Adrenal gland (tissue), 12 donors: ENCODE measurements around the gene HDHD5. TPM values are rescaled to one million over a fixed set of nuclear protein-coding genes. Genes with fewer than 3 reads are reported as not detected.

Source experiments
- DNase-seq, 7 donors: peaks; one replicate each; pipeline ENCODE4 v3.0.0-alpha.2; 2019 to 2020
- H3K27ac ChIP-seq, 5 donors: fragments of 200-600 bp; sonication (generic) in 4 of 5; 1 replicate in 3 of 5; 2 replicates in 2 of 5; pipeline versions ENCODE4 v1.5.1 to v1.8.0; 2016 to 2020; ENCODE audit warnings: mild to moderate bottlenecking in 1 of 5
- H3K27me3 ChIP-seq: fragments of 200-600 bp; 2 replicates; pipeline ENCODE4 v1.8.0; 2021
- H3K36me3 ChIP-seq, 2 donors: fragments of 200-600 bp; replicated peaks in 1 of 2; 1 replicate in 1 of 2; 2 replicates in 1 of 2; pipeline versions ENCODE4 v1.5.1 to v1.8.0; 2018 to 2022
- H3K4me1 ChIP-seq, 2 donors: fragments of 200-600 bp; replicated peaks in 1 of 2; 1 replicate in 1 of 2; 2 replicates in 1 of 2; pipeline versions ENCODE4 v1.5.1 to v1.8.0; 2018 to 2021
- H3K4me3 ChIP-seq, 4 donors: fragments of 200-600 bp; sonication (generic) in 3 of 4; one replicate each; pipeline ENCODE4 v1.5.1; 2016 to 2018
- H3K9me3 ChIP-seq, 3 donors: fragments of 200-600 bp; sonication (generic) in 1 of 3; replicated peaks in 1 of 3; 1 replicate in 2 of 3; 2 replicates in 1 of 3; pipeline versions ENCODE4 v1.5.1 to v1.8.0; 2016 to 2021
- CTCF ChIP-seq, 6 experiments: fragments of 450-650 bp in 4 of 6; fragments of 200-600 bp in 2 of 6; sonication (generic) in 1 of 6; IDR thresholded peaks; 1 replicate in 5 of 6; 2 replicates in 1 of 6; pipeline versions ENCODE4 v1.5.1 to v1.8.0; 2016 to 2021; ENCODE audit warnings: antibody characterized with exemption in 6 of 6, mild to moderate bottlenecking in 2 of 6, moderate library complexity in 1 of 6
- POLR2A ChIP-seq, 2 donors: fragments of 450-650 bp; IDR thresholded peaks; one replicate each; pipeline ENCODE4 v1.6.1; 2017; ENCODE audit warnings: antibody characterized with exemption in 2 of 2, mild to moderate bottlenecking in 2 of 2, moderate library complexity in 1 of 2
- WGBS, 4 donors: extraction: QIAGEN DNeasy Blood & Tissue Kit in 2 of 4; methylation state at CpG; one replicate each; pipeline versions ENCODE4 v1.1.5 to v1.1.7; 2013 to 2017; 5-methylcytosine and 5-hydroxymethylcytosine counted together
- intact Hi-C, 2 donors: fragments of 100-400 bp; cut with DNase I; formaldehyde crosslinking; loops; one replicate each; pipeline versions ENCODE4 v1.14.1 to v1.15.0; 2022 to 2023
- polyA plus RNA-seq, 3 donors: library from polyadenylated mRNA; stranded (reverse); fragments of 200-250 nt in 2 of 3; fragments of 350-450 nt in 1 of 3; fragmentation: Illumina TruSeq in 1 of 3; extraction: RNeasy Lipid Tissue Mini Kit (QIAGEN cat#74804) in 1 of 3; gene quantifications; one replicate each; pipeline ENCODE4 v1.2.3, GENCODE V29; 2013 to 2014
- total RNA-seq, 9 donors: library from RNA; depleted of rRNA in 4 of 9; stranded (reverse); fragments of >200 nt in 4 of 9; fragments of 120-200 nt in 1 of 9; fragmentation: NEBNext Ultra II Directional in 1 of 9; extraction: Animal tissue kit (Norgen Biotek cat#: 25700) in 1 of 9; gene quantifications; one replicate each; pipeline versions ENCODE4 v1.1.0 to v1.2.4, GENCODE V29; 2013 to 2023
- donor health status: healthy with polysubstance abuse.
- donor health status: Bipolar disorder and iron deficiency.
- donor health status: DM: yes; HTN: yes; CAD: no.
- donor health status: DM: no; HTN: no; CAD: no.
- donor health status: DM: no; HTN: no; CAD: no.
- donor health status: DM: yes; HTN: yes; CAD: no.

HDHD5 gene
- total and polyA plus RNA-seq, 12 donors, result 21.9 to 60.8 (median 43.2) TPM

- 16 to 26% (median 22%) methylated on average over 11 to 20 of the region's 20 CpGs for WGBS, 4 donors
- Histone ChIP-seq H3K4me3 (peak overlapping the region in 1 of 4 donors; percentile 41), H3K4me1 (no peaks in the 10 kb centered on the region), H3K27me3 (no peaks in the 10 kb centered on the region), H3K9me3 (no peaks in the 10 kb centered on the region), H3K36me3 (no peaks in the 10 kb centered on the region), H3K27ac (peak overlapping the region in 2 of 5 donors; percentile 45 to 73)
- intact Hi-C loops, result no loop called here
- TF ChIP-seq CTCF (IDR thresholded peaks at IDR 0.05) (no peak), POLR2A (IDR thresholded peaks at IDR 0.05) (no peak)
- DNase-seq, result peak in 5 of 7 donors; percentile 16 to 64 (median 22)
Measured at GRCh38 chr22:17199003-17199731, 40.1 kb upstream of the HDHD5 start.

GRCh38 chr22:17198170-17199002 is 39.3 kb upstream of the HDHD5 start:
- no peaks in the 10 kb centered on the region for H3K36me3 ChIP-seq
- H3K4me1 ChIP-seq, result no peaks in the 10 kb centered on the region
- H3K27ac ChIP-seq, result peak overlapping the region in 2 of 5 donors; percentile 45 to 73
- H3K27me3 ChIP-seq, result no peaks in the 10 kb centered on the region
- intact Hi-C loops, result no loop called here
- no peaks in the 10 kb centered on the region for H3K9me3 ChIP-seq
- no peak for TF ChIP-seq CTCF (IDR thresholded peaks at IDR 0.05)
- TF ChIP-seq POLR2A (IDR thresholded peaks at IDR 0.05), result no peak
- 41 to 64% (median 53%) methylated on average over 25 to 29 of the region's 29 CpGs for WGBS, 4 donors
- H3K4me3 ChIP-seq, result peak overlapping the region in 1 of 4 donors; percentile 12
- peak in 6 of 7 donors; percentile 32 to 80 (median 41) for DNase-seq

GRCh38 chr22:17194213-17194612 is 35.1 kb upstream of the HDHD5 start:
- Histone ChIP-seq H3K4me1 (no peaks in the 10 kb centered on the region), H3K27me3 (no peaks in the 10 kb centered on the region)
- TF ChIP-seq POLR2A (IDR thresholded peaks at IDR 0.05) (no peak), CTCF (IDR thresholded peaks at IDR 0.05) (no peak)

GRCh38 chr22:17192186-17192585 is 33.1 kb upstream of the HDHD5 start:
- Histone ChIP-seq H3K27ac (no peak overlapping the region), H3K9me3 (no peaks in the 10 kb centered on the region), H3K4me1 (no peaks in the 10 kb centered on the region), H3K4me3 (no peak overlapping the region), H3K27me3 (no peaks in the 10 kb centered on the region), H3K36me3 (peaks cover 0 to 5% of the 10 kb centered on the region in 2 donors)
- no peak for TF ChIP-seq POLR2A (IDR thresholded peaks at IDR 0.05)
- TF ChIP-seq CTCF (IDR thresholded peaks at IDR 0.05), result no peak
- intact Hi-C loops, result no loop called here
- DNase-seq, result no peak
- 90 to 97% (median 94%) methylated on average over 5 of the region's 5 CpGs for WGBS, 4 donors

More at GRCh38 chr22:17194213-17194612, 35.1 kb upstream of the HDHD5 start:
- Histone ChIP-seq H3K27ac (no peak overlapping the region), H3K4me3 (no peak overlapping the region), H3K9me3 (no peaks in the 10 kb centered on the region), H3K36me3 (peaks cover 0 to 5% of the 10 kb centered on the region in 2 donors)
- intact Hi-C loops, result no loop called here
- WGBS, 4 donors, result 64 to 78% (median 75%) methylated on average over 5 to 7 of the region's 7 CpGs
- DNase-seq, result no peak
